GM18858 (cell line): ENCODE results near the gene PRPF39.
"Not testable (repeated sequence)": the region's sequence is repeated elsewhere in the genome, so short reads cannot be mapped to it uniquely, and the experiment has no call there.

ENCODE experiments used
- ATAC-seq: cut with Tn5 transposase; IDR thresholded peaks from one replicate; pipeline ENCODE4 v1.9.1; 2021; ENCODE audit not compliant: unreplicated experiment

PRPF39 gene

GRCh38 chr14:45083976-45084722 lies at the start of gene PRPF39:
Gene PRPF39, plus strand, starts transcription at chr14:45084116. Its CDS starts 11,124 bp downstream, at chr14:45095240.
- ATAC-seq, result peak; percentile 82

GRCh38 chr14:45034730-45035129 lies 49.2 kb upstream of the PRPF39 start:
- ATAC-seq, result no peak

- no peak for ATAC-seq
Observed at GRCh38 chr14:45038256-45038655, 45.7 kb upstream of the PRPF39 start.

GRCh38 chr14:45038865-45039264 lies 45.1 kb upstream of the PRPF39 start:
- no peak for ATAC-seq

GRCh38 chr14:45039390-45039789 lies 44.5 kb upstream of the PRPF39 start:
- ATAC-seq, result no peak

- ATAC-seq, result no peak
Observed at GRCh38 chr14:45041641-45042040, 42.3 kb upstream of the PRPF39 start.

- ATAC-seq, result no peak
Observed at GRCh38 chr14:45044638-45045037, 39.3 kb upstream of the PRPF39 start.

GRCh38 chr14:45048385-45048784 lies 35.5 kb upstream of the PRPF39 start:
- ATAC-seq, result no peak

- ATAC-seq, result no peak
Observed at GRCh38 chr14:45051180-45051579, 32.7 kb upstream of the PRPF39 start.

GRCh38 chr14:45051896-45052295 lies 32.0 kb upstream of the PRPF39 start:
- no peak for ATAC-seq

- no peak for ATAC-seq
Observed at GRCh38 chr14:45057349-45057748, 26.6 kb upstream of the PRPF39 start.

GRCh38 chr14:45057881-45058364 lies 26.0 kb upstream of the PRPF39 start:
- ATAC-seq, result no peak

- no peak for ATAC-seq
Observed at GRCh38 chr14:45060551-45060950, 23.4 kb upstream of the PRPF39 start.

GRCh38 chr14:45065540-45065939 lies 18.4 kb upstream of the PRPF39 start:
- ATAC-seq, result no peak

GRCh38 chr14:45065956-45066355 lies 18.0 kb upstream of the PRPF39 start:
- ATAC-seq, result no peak

- no peak for ATAC-seq
Observed at GRCh38 chr14:45066667-45067066, 17.2 kb upstream of the PRPF39 start.

- no peak for ATAC-seq
Observed at GRCh38 chr14:45068396-45068795, 15.5 kb upstream of the PRPF39 start.

GRCh38 chr14:45070215-45070614 lies 13.7 kb upstream of the PRPF39 start:
- ATAC-seq, result no peak

- ATAC-seq, result no peak
Observed at GRCh38 chr14:45072126-45072525, 11.8 kb upstream of the PRPF39 start.

- no peak for ATAC-seq
Observed at GRCh38 chr14:45073231-45073879, 10.6 kb upstream of the PRPF39 start.

GRCh38 chr14:45078323-45078722 lies 5.6 kb upstream of the PRPF39 start:
- no peak for ATAC-seq

GRCh38 chr14:45080416-45080968 lies 3.4 kb upstream of the PRPF39 start:
- not testable (repeated sequence) for ATAC-seq
